Right renal pelvis (tissue), 4 donors: ENCODE measurements around the gene UBA3. TPM values are rescaled to one million over a fixed set of nuclear protein-coding genes. Genes with fewer than 3 reads are reported as not detected.

Experiments used
- DNase-seq, 4 donors: peaks; one replicate each; pipeline ENCODE4 v3.0.0-alpha.2; 2013; ENCODE audit warnings: low read depth in 4 of 4, low spot score in 3 of 4, missing footprints in 1 of 4
- polyA plus RNA-seq, 4 donors: library from polyadenylated mRNA; unstranded; fragments of 120-200 nt; gene quantifications; one replicate each; pipeline ENCODE4 v1.2.1, GENCODE V29; 2013; ENCODE audit not compliant: insufficient read length in 4 of 4

UBA3 gene
- polyA plus RNA-seq, 4 donors = 67.2 to 82.5 (median 79.6) TPM

DNA sequence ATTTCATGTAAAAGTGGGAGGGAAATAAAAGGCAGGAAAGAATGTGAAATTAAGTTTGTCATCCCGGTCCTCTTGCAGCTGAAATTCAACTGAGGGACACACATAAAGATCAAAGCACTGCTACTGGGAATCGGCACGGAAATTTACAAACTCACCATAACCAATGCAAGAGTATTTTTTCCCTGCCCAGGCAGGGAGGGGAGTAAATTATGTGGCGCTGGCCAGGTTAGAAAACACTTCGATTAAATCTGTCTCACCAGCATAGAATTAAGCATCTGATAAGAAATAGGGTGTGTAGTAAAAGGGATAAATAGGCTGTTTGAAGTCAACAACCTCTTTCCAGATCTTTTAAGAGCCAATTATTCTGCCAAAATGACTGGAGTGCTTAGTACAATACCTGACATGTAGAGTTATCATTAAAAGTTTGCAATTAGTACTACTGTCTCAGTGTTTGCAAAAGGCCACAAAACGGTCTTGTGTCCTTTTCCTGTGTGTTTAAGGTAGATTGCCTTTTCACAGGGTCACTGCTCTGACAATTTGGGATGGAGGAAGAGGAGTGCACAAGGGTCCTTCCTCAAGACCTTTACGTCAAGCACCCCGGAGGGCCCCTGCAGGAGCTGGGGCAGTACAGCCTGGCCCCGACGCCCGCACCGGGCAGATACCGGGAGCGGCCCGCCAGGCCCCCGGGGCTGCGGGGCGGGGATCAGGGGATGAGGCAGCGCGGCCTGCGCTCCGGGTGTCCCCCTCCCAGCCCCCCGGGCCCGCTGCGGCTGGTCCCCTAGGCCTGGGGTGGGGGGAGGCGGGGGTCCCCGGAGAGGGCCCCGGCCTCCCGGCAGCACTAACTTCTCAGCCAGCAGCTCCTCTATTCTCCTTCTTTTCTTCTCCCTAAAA, 651 bp downstream of the UBA3 start:
- DNase-seq = no peak

DNA sequence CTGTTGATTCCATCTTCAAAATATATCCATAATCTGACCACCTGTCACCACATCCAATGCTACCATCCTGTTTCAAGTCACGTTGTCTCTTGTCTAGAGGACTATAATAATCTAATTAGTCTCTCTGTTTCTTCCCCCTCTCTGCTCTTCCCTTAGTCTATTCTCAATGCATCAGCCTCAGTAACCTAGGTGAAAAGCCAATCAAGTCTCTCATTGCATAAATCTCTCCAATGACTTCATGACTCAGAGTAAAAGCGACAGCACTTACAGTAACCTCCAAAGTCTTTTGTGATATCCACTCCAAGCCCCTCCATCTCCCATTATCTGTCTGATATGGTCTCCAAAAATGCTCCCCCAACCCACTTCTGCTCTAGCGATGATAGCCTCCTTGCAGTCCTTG, 7.2 kb downstream of the UBA3 start:
- no peak for DNase-seq

GRCh38 chr3:69066121-69066520, 14.0 kb downstream of the UBA3 start:
- DNase-seq = no peak

GRCh38 chr3:69065318-69065964, 14.7 kb downstream of the UBA3 start:
- no peak for DNase-seq

- DNase-seq = no peak
These were observed 16.5 kb downstream of the UBA3 start for GRCh38 chr3:69063636-69064035.

DNA sequence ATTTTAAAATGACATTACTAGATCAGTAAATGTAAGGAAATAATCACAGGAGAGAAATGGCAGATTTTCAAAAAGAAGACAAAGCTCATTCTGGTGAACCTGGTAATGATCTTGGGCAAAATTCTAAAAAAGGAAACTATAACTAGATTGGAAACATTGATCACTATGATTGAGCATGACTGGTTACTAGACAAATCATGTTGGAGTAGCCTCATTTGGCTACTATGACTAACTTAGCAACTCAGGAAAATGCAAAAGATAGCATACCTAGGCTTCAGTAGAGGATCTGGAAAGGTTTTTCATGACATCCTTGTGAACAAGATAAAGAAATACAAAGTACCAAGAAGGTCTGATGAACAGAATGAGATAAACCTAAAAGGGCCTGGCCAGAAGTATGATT, 20.5 kb downstream of the UBA3 start:
- DNase-seq = no peak

- DNase-seq = no peak
These were observed 21.3 kb downstream of the UBA3 start for GRCh38 chr3:69058947-69059224.

DNA sequence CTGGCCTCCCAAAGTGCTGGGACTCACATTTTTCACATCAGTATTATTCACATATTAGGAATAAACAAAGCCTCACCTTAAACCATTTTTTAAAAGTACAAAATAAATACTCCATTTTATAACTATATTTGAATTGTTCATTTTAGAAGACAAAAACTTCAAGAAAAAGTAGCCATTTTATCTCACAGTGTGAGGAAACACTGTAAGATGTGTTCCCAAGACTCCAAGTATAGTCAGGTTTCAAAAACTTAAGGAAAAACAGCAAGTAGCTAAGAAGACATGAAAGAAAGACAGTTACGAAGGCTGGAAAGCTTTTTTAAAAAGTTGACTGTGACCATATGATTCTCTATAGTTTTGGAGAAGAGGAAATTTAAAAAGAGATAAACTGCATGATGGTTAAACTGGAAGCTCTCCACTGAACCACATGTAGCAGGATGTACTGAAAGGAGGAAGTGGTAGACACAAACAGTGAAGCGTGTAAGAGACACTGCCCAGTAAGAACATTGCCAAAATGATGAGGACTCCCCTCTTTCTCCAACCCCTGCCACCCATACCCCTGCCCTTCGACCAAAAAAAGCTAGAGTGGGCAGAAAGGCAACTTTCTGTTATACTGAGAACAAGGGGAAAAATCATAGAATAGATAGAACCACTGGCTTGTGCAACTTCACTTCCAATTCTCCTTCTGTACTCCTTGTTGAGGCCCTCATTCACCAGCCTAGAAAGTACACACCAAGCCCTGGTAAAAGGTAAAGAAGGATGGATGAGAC, 21.8 kb downstream of the UBA3 start:
- DNase-seq = no peak

- DNase-seq = no peak
These were observed 27.7 kb downstream of the UBA3 start for GRCh38 chr3:69052472-69052898.

- DNase-seq = peak; percentile 97 to 99 (median 98)
These were observed 28.3 kb downstream of the UBA3 start, which contains the start of gene TMF1 for GRCh38 chr3:69051756-69052471. TMF1 (minus strand) TSS chr3:69052333; CDS start chr3:69052086, 247 bp downstream.

GRCh38 chr3:69048990-69049389, 31.2 kb downstream of the UBA3 start:
- no peak for DNase-seq

DNA sequence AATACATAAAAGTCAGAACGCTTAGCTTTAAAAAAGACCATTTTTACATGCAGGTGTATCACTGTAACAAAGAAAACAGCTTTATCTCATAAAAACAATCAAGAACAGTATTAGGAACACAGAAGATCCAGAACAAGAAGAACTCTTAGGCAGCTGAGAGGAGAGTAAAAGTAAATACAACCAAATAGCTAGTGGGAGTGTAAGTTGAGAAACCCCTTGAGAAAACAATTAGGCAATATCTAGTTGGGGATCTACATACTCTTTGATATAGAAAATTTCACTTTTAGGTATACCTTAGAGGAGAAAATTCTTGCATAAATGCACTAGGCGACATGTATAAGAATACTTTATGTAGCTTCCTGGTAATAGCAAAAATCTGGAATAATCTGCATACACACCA, 35.6 kb downstream of the UBA3 start:
- no peak for DNase-seq

DNA sequence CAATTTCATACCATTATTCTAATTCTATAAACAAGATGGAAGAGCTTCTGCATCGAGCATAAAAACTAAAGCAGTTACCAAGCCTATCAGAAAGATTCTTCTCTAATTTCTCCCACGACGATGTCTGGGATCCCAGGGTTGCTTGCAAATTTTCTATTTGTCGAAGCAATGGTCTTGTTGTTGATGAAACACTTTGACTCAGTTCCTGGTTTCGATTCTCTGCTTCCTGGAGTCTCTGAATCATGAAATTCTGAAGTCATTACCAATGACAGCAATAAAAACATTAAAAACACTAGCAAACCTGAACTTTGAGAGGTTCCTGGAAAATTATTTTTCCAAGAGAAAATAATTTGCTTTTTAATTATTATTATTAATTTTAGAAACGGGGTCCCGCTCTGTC, 46.7 kb downstream of the UBA3 start:
- DNase-seq = no peak

GRCh38 chr3:69032737-69033136, 47.4 kb downstream of the UBA3 start:
- no peak for DNase-seq

GRCh38 chr3:69032142-69032541, 48.0 kb downstream of the UBA3 start:
- DNase-seq = no peak

GRCh38 chr3:69031635-69032034, 48.5 kb downstream of the UBA3 start:
- no peak for DNase-seq

- DNase-seq = no peak
These were observed 59.3 kb downstream of the UBA3 start for GRCh38 chr3:69020857-69021256.

DNA sequence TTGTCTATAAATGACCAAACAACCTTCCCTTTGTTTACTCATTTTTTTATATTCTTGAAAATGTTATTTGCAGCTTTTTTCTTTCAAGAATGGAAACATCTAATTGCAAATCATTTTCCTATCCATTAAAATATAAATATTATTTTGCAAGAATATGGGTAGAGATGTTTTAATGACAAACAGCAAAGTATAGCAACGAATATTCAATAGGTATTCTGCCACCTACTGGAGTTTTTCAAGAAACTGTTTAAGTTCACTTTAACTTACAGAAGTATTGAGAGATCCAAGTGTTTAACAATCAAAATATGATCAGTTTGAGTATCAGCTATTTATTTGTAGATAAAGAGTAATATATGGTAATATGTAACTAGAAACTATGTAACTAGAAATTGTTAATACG, 59.7 kb downstream of the UBA3 start:
- DNase-seq = no peak

GRCh38 chr3:69016901-69017300, 63.3 kb downstream of the UBA3 start:
- DNase-seq = no peak

DNA sequence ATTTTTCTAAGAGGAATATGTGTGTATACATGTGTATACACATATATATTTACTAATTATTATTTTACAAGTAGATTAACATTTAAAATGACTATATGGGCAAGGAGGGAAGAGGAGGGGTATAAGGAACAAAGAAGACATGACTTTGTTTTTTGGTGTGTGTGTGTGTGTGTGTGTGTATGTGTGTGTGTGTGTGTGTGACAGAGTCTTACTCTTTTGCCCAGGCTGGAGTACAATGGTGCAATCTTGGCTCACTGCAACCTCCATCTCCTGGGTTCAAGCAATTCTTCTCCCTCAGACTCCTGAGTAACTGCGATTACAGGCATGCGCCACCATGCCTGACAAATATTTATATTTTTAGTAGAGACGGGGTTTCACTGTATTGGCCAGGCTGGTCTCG, 64.1 kb downstream of the UBA3 start:
- DNase-seq = no peak
